ENCODE results near the gene ATP8B3. TPM values are rescaled to one million over a fixed set of nuclear protein-coding genes. Genes with fewer than 3 reads are reported as not detected.
"Not testable (repeated sequence)": the region's sequence is repeated elsewhere in the genome, so short reads cannot be mapped to it uniquely, and the experiment has no call there.

Gene ATP8B3
- total RNA-seq, 4 donors from 2014 or later: 0.27 to 0.75 TPM; not detected in 2

- intact Hi-C loops (cut with DNase I; ENCODE audit: low total_unique reads) (loop anchor here (10.0 kb wide), 1 partner anchor 219 kb away; no protein-coding TSS in a partner anchor), in situ Hi-C loops (cut with MboI; ENCODE audit: low pct_ligation_motif_present in 1 of 4, low pct_unique_long_range_greater_than_20kb in 1 of 4, low sequenced_read_pairs in 3 of 4) (no loop called here)
- H3K4me3 ChIP-seq: no peak overlapping the region
- H3K4me1 ChIP-seq: no peaks in the 10 kb centered on the region
- TF ChIP-seq POLR2AphosphoS5 (IDR thresholded peaks at IDR 0.05): no peak
- TF ChIP-seq CTCF (IDR thresholded peaks at IDR 0.05): no peak
- TF ChIP-seq POLR2A (IDR thresholded peaks at IDR 0.05): no peak
- no peak for TF ChIP-seq EP300 (IDR thresholded peaks at IDR 0.05; ENCODE audit: low read depth)
- no peak overlapping the region for H3K27ac ChIP-seq
- no peaks in the 10 kb centered on the region for H3K9me3 ChIP-seq
- WGBS, 2 donors (ENCODE audit: low coverage in 1 of 2): 17 to 24% methylated on average over 19 to 39 of the region's 39 CpGs
- DNase-seq: no peak
- no peaks in the 10 kb centered on the region for H3K36me3 ChIP-seq
- peaks cover 100% of the 10 kb centered on the region for H3K27me3 ChIP-seq
Measured at GRCh38 chr19:1763648-1764639, 48.1 kb downstream of the ATP8B3 start.

- in situ Hi-C loops (cut with MboI; ENCODE audit: low pct_ligation_motif_present in 1 of 4, low pct_unique_long_range_greater_than_20kb in 1 of 4, low sequenced_read_pairs in 3 of 4): no loop called here
- TF ChIP-seq POLR2AphosphoS5 (IDR thresholded peaks at IDR 0.05) (no peak), EP300 (IDR thresholded peaks at IDR 0.05; ENCODE audit: low read depth) (no peak), POLR2A (IDR thresholded peaks at IDR 0.05) (no peak), CTCF (IDR thresholded peaks at IDR 0.05) (no peak)
- intact Hi-C loops (cut with DNase I; ENCODE audit: low total_unique reads): loop anchor here (10.0 kb wide), 1 partner anchor 218 kb away; no protein-coding TSS in a partner anchor
Measured at GRCh38 chr19:1762243-1763117, 49.6 kb downstream of the ATP8B3 start.

GRCh38 chr19:1761528-1762242 is 50.4 kb downstream of the ATP8B3 start:
- no peak overlapping the region for H3K4me3 ChIP-seq
- no peak overlapping the region for H3K27ac ChIP-seq
- peaks cover 100% of the 10 kb centered on the region for H3K27me3 ChIP-seq
- no peaks in the 10 kb centered on the region for H3K9me3 ChIP-seq
- H3K4me1 ChIP-seq: peaks cover 0 to 10% (median 4%) of the 10 kb centered on the region in 4 donors
- in situ Hi-C loops (cut with MboI; ENCODE audit: low pct_ligation_motif_present in 1 of 4, low pct_unique_long_range_greater_than_20kb in 1 of 4, low sequenced_read_pairs in 3 of 4): no loop called here
- WGBS, 2 donors (ENCODE audit: low coverage in 1 of 2): 0 to 8% methylated on average over 1 to 21 of the region's 30 CpGs
- DNase-seq: no peak
- no peaks in the 10 kb centered on the region for H3K36me3 ChIP-seq
- intact Hi-C loops (cut with DNase I; ENCODE audit: low total_unique reads): loop anchor here (10.0 kb wide), 1 partner anchor 217 kb away; no protein-coding TSS in a partner anchor
- TF ChIP-seq CTCF (IDR thresholded peaks at IDR 0.05): no peak
- TF ChIP-seq POLR2A (IDR thresholded peaks at IDR 0.05): no peak
- TF ChIP-seq EP300 (IDR thresholded peaks at IDR 0.05; ENCODE audit: low read depth): no peak
- TF ChIP-seq POLR2AphosphoS5 (IDR thresholded peaks at IDR 0.05): no peak

More at GRCh38 chr19:1762243-1763117, 49.6 kb downstream of the ATP8B3 start:
- peaks cover 100% of the 10 kb centered on the region for H3K27me3 ChIP-seq
- no peak for DNase-seq
- H3K4me1 ChIP-seq: peaks cover 0 to 5% (median 2%) of the 10 kb centered on the region in 4 donors
- no peak overlapping the region for H3K27ac ChIP-seq
- H3K36me3 ChIP-seq: no peaks in the 10 kb centered on the region
- H3K4me3 ChIP-seq: no peak overlapping the region
- no peaks in the 10 kb centered on the region for H3K9me3 ChIP-seq
- WGBS, 2 donors (ENCODE audit: low coverage in 1 of 2): 17% methylated on average over 31 of the region's 56 CpGs; no CpG with 5 or more reads in 1 of the 2 donors

- 19 to 40% methylated on average over 2 to 15 of the region's 15 CpGs for WGBS, 2 donors (ENCODE audit: low coverage in 1 of 2)
- intact Hi-C loops (cut with DNase I; ENCODE audit: low total_unique reads): loop anchor here (10.0 kb wide), 1 partner anchor 216 kb away; no protein-coding TSS in a partner anchor
- H3K9me3 ChIP-seq; H3K27ac ChIP-seq; in situ Hi-C loops (cut with MboI; ENCODE audit: low pct_ligation_motif_present in 1 of 4, low pct_unique_long_range_greater_than_20kb in 1 of 4, low sequenced_read_pairs in 3 of 4); DNase-seq; H3K4me3 ChIP-seq; H3K36me3 ChIP-seq: not testable (repeated sequence)
- Histone ChIP-seq H3K27me3 (peaks cover 100% of the 10 kb centered on the region), H3K4me1 (peaks cover 0 to 10% (median 4%) of the 10 kb centered on the region in 4 donors)
Measured at GRCh38 chr19:1760786-1761527, 51.1 kb downstream of the ATP8B3 start.
